NT2/D1 (cell line): Measurements from ENCODE around the gene TMEM45A.

Experiments used
- SUZ12 ChIP-seq: IDR thresholded peaks from 2 replicates; pipeline ENCODE4 v1.6.1; 2011; ENCODE audit not compliant: insufficient read length, insufficient read depth; ENCODE audit errors: extremely low read depth
- YY1 ChIP-seq: IDR thresholded peaks from 2 replicates; pipeline ENCODE4 v1.6.1; 2011; ENCODE audit not compliant: insufficient read length, insufficient read depth

GRCh38 chr3:100561459-100562158 is 69.2 kb downstream of the TMEM45A start:
- TF ChIP-seq YY1 (no peak), SUZ12 (no peak)
